Cardiac fibroblast (primary cell): ENCODE measurements around the gene MPPED2.

Source experiments
- DNase-seq, 2 donors: peaks; one replicate each; pipeline versions ENCODE4 v3.0.0 to v3.0.0-alpha.2; 2010; ENCODE audit warnings: low read depth in 2 of 2
- H3K4me3 ChIP-seq, 2 donors: replicated peaks in 1 of 2; 1 replicate in 1 of 2; 2 replicates in 1 of 2; pipeline ENCODE4 v1.5.1; 2011; ENCODE audit warnings: low read depth in 2 of 2, low read length in 2 of 2, mild to moderate bottlenecking in 2 of 2, moderate library complexity in 1 of 2
- CTCF ChIP-seq: IDR thresholded peaks from one replicate; pipeline ENCODE4 v1.5.1; 2011; ENCODE audit warnings: low read depth, mild to moderate bottlenecking, low read length, inconsistent platforms

Gene MPPED2

DNA sequence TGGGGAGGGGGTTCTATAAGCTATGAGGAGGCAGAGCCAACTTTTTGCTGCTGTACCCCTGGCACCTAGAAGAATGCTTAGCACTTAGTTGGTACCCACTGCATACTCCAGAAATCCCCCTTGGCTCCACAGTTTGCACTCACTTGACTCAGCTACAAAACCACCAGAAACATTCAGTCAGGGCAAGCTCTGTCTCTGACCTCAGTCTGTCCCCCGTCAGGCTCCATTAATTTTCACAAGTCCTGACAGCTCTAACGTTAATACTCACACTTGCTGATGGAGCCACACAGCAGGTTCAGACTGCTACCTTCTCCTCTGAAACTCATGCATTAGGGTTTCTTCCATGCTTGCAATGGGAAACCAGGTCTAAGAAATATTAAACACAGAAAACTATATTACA, 81.7 kb downstream of the MPPED2 start:
- H3K4me3 ChIP-seq: no peak overlapping the region
- DNase-seq: no peak
- no peak for TF ChIP-seq CTCF

DNA sequence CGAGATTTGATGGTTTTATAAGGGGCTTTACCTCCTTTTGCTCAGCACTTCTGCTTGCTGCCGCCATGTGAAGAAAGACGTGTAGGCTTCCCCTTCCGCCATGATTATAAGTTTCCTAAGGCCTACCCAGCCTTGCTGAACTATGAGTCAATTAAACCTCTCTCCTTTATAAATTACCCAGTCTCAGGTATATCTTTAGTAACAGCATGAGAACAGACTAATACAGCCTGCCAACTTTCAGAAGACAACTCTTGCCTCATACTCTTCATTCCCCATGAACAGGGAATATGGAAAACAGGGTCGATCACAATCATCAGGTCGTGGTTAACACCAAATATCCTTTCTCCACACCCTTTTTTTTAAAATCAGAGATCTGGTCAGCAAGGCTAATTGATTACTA, 83.0 kb downstream of the MPPED2 start:
- TF ChIP-seq CTCF: no peak

DNA sequence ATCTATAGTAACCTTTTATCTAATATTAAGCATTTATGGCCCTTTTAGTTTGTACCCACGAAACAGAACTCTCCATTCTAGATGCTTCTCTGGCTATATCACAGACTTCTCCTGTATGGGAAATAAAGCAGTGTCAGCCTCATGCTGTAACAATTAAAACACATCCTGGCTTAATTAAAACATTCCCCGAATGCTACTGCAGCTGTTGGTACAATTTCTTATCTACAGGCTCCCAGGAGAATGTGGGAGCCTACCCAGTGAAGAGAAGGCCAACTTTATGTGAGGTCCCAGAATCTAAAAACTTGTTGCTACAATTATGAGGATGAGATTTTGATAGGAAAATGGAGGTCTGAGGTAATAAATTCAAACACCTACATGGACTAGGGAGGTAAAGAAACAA, 83.8 kb downstream of the MPPED2 start:
- no peak for TF ChIP-seq CTCF
- no peak overlapping the region for H3K4me3 ChIP-seq
- DNase-seq: no peak

More for the DNA sequence above, 83.0 kb downstream of the MPPED2 start:
- no peak for DNase-seq
- no peak overlapping the region for H3K4me3 ChIP-seq

GRCh38 chr11:30501744-30502143, 84.4 kb downstream of the MPPED2 start:
- no peak overlapping the region for H3K4me3 ChIP-seq
- TF ChIP-seq CTCF: no peak
- DNase-seq: no peak

DNA sequence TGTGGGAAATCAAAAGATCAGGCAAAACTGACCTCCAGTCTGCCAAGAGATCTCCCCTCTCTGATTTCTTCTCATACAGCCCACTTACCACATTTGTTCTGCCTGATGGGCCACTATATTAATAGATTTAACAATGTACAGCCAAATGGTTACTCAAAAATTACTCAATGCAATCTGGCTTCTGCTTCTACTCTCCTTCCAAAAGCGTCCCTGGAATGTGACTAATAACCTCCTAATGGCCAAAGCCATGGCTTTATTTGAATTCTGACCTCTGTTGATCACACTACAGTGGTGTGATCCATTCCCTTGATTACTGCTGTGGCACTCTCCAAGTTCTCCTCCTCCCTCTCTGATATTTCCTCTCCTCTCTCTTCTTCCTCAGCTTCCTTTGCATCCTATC, 86.2 kb downstream of the MPPED2 start:
- no peak for TF ChIP-seq CTCF
- no peak for DNase-seq
- H3K4me3 ChIP-seq: no peak overlapping the region

DNA sequence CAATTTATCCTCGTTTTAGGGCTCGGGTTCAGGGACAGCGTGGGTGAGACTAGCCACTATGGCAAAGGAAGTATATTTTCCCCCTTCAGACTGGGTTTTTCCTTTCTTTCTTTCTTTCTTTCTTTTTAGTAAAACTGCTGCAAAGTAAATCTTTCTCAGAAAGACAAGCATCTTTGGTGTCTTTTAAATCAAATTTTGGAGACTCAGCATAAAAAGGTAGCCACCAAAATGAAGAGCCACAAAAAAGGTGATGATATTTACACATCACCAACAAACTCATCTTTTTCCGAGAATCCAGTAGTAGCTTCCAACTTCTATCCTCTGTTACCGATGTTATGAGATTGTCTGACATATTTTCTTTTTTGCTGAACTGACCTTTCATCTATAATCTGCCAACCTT, 88.6 kb downstream of the MPPED2 start:
- no peak for TF ChIP-seq CTCF
- DNase-seq: no peak
- no peak overlapping the region for H3K4me3 ChIP-seq

- DNase-seq: no peak
- no peak overlapping the region for H3K4me3 ChIP-seq
- TF ChIP-seq CTCF: no peak
Observed at GRCh38 chr11:30496935-30497334, 89.2 kb downstream of the MPPED2 start.
